ENCODE results near the gene NKAP.
A peak's percentile ranks its signal among the peaks of the same experiment; 100 is the strongest.
"Not testable (repeated sequence)": the region's sequence is repeated elsewhere in the genome, so short reads cannot be mapped to it uniquely, and the experiment has no call there.

The NKAP gene

GRCh38 chrX:119943185-119943988, at the start of gene NKAP:
TSS of gene NKAP (minus strand) at chrX:119943751. CDS start at chrX:119943605, 146 bp downstream.
- DNase-seq: peak; percentile 46 to 85

- peak in 1 of 2 donors; percentile 5 for DNase-seq
These were observed 47.6 kb upstream of the NKAP start for GRCh38 chrX:119991005-119991787.

- DNase-seq: no peak
These were observed 47.0 kb upstream of the NKAP start for GRCh38 chrX:119990556-119991004.

- no peak for DNase-seq
These were observed 46.5 kb upstream of the NKAP start for GRCh38 chrX:119989905-119990555.

- DNase-seq: no peak
These were observed 42.7 kb upstream of the NKAP start for GRCh38 chrX:119986203-119986602.

GRCh38 chrX:119984652-119985051, 41.1 kb upstream of the NKAP start:
- no peak for DNase-seq

GRCh38 chrX:119983494-119983893, 39.9 kb upstream of the NKAP start:
- DNase-seq: no peak

GRCh38 chrX:119982145-119982544, 38.6 kb upstream of the NKAP start:
- DNase-seq: no peak

GRCh38 chrX:119981286-119982070, 37.9 kb upstream of the NKAP start:
- no peak for DNase-seq

- DNase-seq: not testable (repeated sequence)
These were observed 33.6 kb upstream of the NKAP start for GRCh38 chrX:119977172-119977571.

GRCh38 chrX:119971184-119971583, 27.6 kb upstream of the NKAP start:
- no peak for DNase-seq

- DNase-seq: no peak
These were observed 27.0 kb upstream of the NKAP start for GRCh38 chrX:119970574-119970973.

GRCh38 chrX:119966837-119967236, 23.3 kb upstream of the NKAP start:
- DNase-seq: not testable (repeated sequence)

GRCh38 chrX:119960625-119961024, 17.1 kb upstream of the NKAP start:
- no peak for DNase-seq

- DNase-seq: not testable (repeated sequence)
These were observed 12.4 kb upstream of the NKAP start for GRCh38 chrX:119955807-119956570.

- no peak for DNase-seq
These were observed 10.8 kb upstream of the NKAP start for GRCh38 chrX:119954374-119954773.

GRCh38 chrX:119948381-119948780, 4.8 kb upstream of the NKAP start:
- DNase-seq: no peak

- DNase-seq: no peak
These were observed 1.9 kb upstream of the NKAP start for GRCh38 chrX:119945481-119945880.

- no peak for DNase-seq
These were observed 743 bp downstream of the NKAP start for GRCh38 chrX:119942831-119943184.

GRCh38 chrX:119942173-119942819, 1.3 kb downstream of the NKAP start:
- no peak for DNase-seq

- DNase-seq: no peak
These were observed 2.2 kb downstream of the NKAP start for GRCh38 chrX:119941336-119941735.
